Endothelial cell of umbilical vein (primary cell): ENCODE data around the gene PAXX. TPM values are rescaled to one million over a fixed set of nuclear protein-coding genes. Genes with fewer than 3 reads are reported as not detected.

Source experiments
- BruUV-seq: library from RNA; stranded (reverse); fragments of 400-500 nt; replicated peaks from 2 replicates; lab custom pipeline; 2021; lab: Mats Ljungman, UMichigan
- CTCF ChIA-PET: fragments of 300-600, 350-600 bp; sonication (Branson Sonifier 250); formaldehyde crosslinking; loops from one replicate; lab custom pipeline; 2021; ENCODE audit warnings: antibody characterized with exemption, inconsistent platforms; lab: Charles Lee
- POLR2A ChIA-PET: fragments of 300-600, 350-600 bp; sonication (Branson Sonifier 250); formaldehyde crosslinking; loops from one replicate; lab custom pipeline; 2021; ENCODE audit warnings: antibody characterized with exemption, inconsistent platforms; lab: Charles Lee
- DNase-seq: peaks from one replicate; pipeline ENCODE4 v3.0.0-alpha.2; 2011; ENCODE audit warnings: low read depth, low spot score
- FAIRE-seq: peaks from 2 replicates; lab custom pipeline; 2011; peaks lifted over from hg19 to GRCh38; lab: Jason Lieb, UNC
- H2AFZ ChIP-seq: 2 replicates; pipeline ENCODE4 v1.6.0; 2012; ENCODE audit warnings: low read depth, low read length, control low read depth, inconsistent platforms
- H3K27ac ChIP-seq: 2 replicates; pipeline ENCODE4 v1.5.1; 2011; ENCODE audit warnings: low read depth, mild to moderate bottlenecking, control low read depth, low read length, moderate library complexity; ENCODE audit not compliant: insufficient read depth
- H3K27me3 ChIP-seq, 2 experiments: 2 replicates each; pipeline versions ENCODE4 v1.6.0 to v1.6.1; 2011; ENCODE audit warnings: low read length in 2 of 2, mixed read lengths in 1 of 2; ENCODE audit not compliant: control insufficient read depth in 2 of 2, insufficient read depth in 2 of 2
- H3K36me3 ChIP-seq, 2 experiments: 2 replicates in 1 of 2; 3 replicates in 1 of 2; pipeline ENCODE4 v1.5.1; 2011; ENCODE audit warnings: low read length in 2 of 2, mild to moderate bottlenecking in 1 of 2, moderate library complexity in 1 of 2; ENCODE audit not compliant: control insufficient read depth in 2 of 2, insufficient read depth in 2 of 2; ENCODE audit errors: extremely low read depth in 1 of 2
- H3K4me1 ChIP-seq: 3 replicates; pipeline ENCODE4 v1.5.1; 2011; ENCODE audit warnings: mild to moderate bottlenecking, low read length; ENCODE audit not compliant: control insufficient read depth, insufficient read depth; ENCODE audit errors: extremely low read depth
- H3K4me2 ChIP-seq: 2 replicates; pipeline ENCODE4 v1.6.1; 2011; ENCODE audit warnings: low read length, control low read depth, mixed read lengths; ENCODE audit not compliant: insufficient read depth
- H3K4me3 ChIP-seq, 3 experiments: fragments of 200-600 bp in 1 of 3; sonication (generic), shearing (Covaris generic) in 1 of 3; replicated peaks in 1 of 3; 2 replicates each; pipeline ENCODE4 v1.5.1; 2011 to 2016; ENCODE audit warnings: control low read depth in 3 of 3, low read length in 3 of 3, mild to moderate bottlenecking in 2 of 3, inconsistent platforms in 1 of 3, low read depth in 1 of 3, moderate library complexity in 1 of 3; ENCODE audit not compliant: insufficient read depth in 1 of 3
- H3K79me2 ChIP-seq: 2 replicates; pipeline ENCODE4 v1.6.0; 2012; ENCODE audit warnings: low read length, inconsistent platforms; ENCODE audit not compliant: control insufficient read depth, insufficient read depth
- H3K9ac ChIP-seq: replicated peaks from 2 replicates; pipeline ENCODE3; 2011; ENCODE audit warnings: low read length, control low read depth; ENCODE audit not compliant: insufficient read depth; ENCODE audit errors: extremely low read depth
- H3K9me1 ChIP-seq: replicated peaks from 3 replicates; pipeline ENCODE4 v1.6.0; 2011; ENCODE audit warnings: mild to moderate bottlenecking, low read length; ENCODE audit not compliant: control insufficient read depth, insufficient read depth; ENCODE audit errors: extremely low read depth
- H3K9me3 ChIP-seq: replicated peaks from 2 replicates; pipeline ENCODE4 v1.5.1; 2012; ENCODE audit warnings: low read length, inconsistent platforms; ENCODE audit not compliant: control insufficient read depth, insufficient read depth
- H4K20me1 ChIP-seq: replicated peaks from 2 replicates; pipeline ENCODE3; 2011; ENCODE audit warnings: mild to moderate bottlenecking, low read length; ENCODE audit not compliant: control insufficient read depth, insufficient read depth; ENCODE audit errors: extremely low read depth
- GATA2 ChIP-seq: IDR thresholded peaks from 2 replicates; pipeline ENCODE4 v1.7.0; 2011; ENCODE audit warnings: low read depth, mild to moderate bottlenecking, moderate library complexity, mixed read lengths, low read length; ENCODE audit not compliant: insufficient read length, insufficient read depth
- JUN ChIP-seq: IDR thresholded peaks from 2 replicates; pipeline ENCODE4 v1.6.1; 2011; ENCODE audit warnings: borderline replicate concordance, low read depth; ENCODE audit not compliant: insufficient read length, insufficient read depth
- MYC ChIP-seq: IDR thresholded peaks from one replicate; pipeline ENCODE4 v1.6.1; 2011; ENCODE audit warnings: mild to moderate bottlenecking, low read depth, low read length
- POLR2AphosphoS5 ChIP-seq: IDR thresholded peaks from 2 replicates; pipeline ENCODE4 v1.6.1; 2012; ENCODE audit warnings: low read depth, mild to moderate bottlenecking, control low read depth, low read length, moderate library complexity; ENCODE audit not compliant: insufficient read depth
- dilution Hi-C: fragments of 300-500 bp; cut with MboI; formaldehyde crosslinking; loops from one replicate; pipeline ENCODE4 v1.15.0; 2019; ENCODE audit warnings: low sequenced_read_pairs; ENCODE audit not compliant: extremely low pct_ligation_motif_present
- intact Hi-C: fragments of 100-400 bp; cut with micrococcal nuclease; formaldehyde crosslinking; loops from one replicate; pipeline ENCODE4 v1.10.0; 2022
- polyA plus RNA-seq, 4 experiments: library from polyadenylated mRNA; depleted of rRNA in 3 of 4; stranded (reverse) in 3 of 4; unstranded in 1 of 4; fragments of >200 nt; gene quantifications; 2 replicates each; pipeline versions ENCODE4 v1.2.1 to v1.2.3, GENCODE V29; 2011 to 2012; ENCODE audit warnings: missing spikeins in 1 of 4
- total RNA-seq: library from RNA; stranded (reverse); gene quantifications from 2 replicates; pipeline ENCODE4 v1.2.3, GENCODE V29; 2021
- TF ChIP-seq, protein P1 (sequence below): IDR thresholded peaks from 2 replicates; pipeline ENCODE4 v1.6.1; 2011; ENCODE audit not compliant: insufficient read depth, insufficient read length

Gene PAXX
- total and polyA plus RNA-seq, 2 donors (not counting 3 experiments of a cell fraction or from before 2014, with no cell fraction given), result 34.0 to 35.0 TPM

GRCh38 chr9:137016436-137016835 is 24.2 kb downstream of the PAXX start:
- no peaks in the 10 kb centered on the region for H3K27me3 ChIP-seq
- H4K20me1 ChIP-seq, result no peaks in the 10 kb centered on the region
- no peaks in the 10 kb centered on the region for H3K9me1 ChIP-seq
- H3K4me1 ChIP-seq, result no peaks in the 10 kb centered on the region
- CTCF ChIA-PET, result interaction anchor here (1.6 to 2.0 kb wide), 2 partner anchors 13 kb away, joined by 5 to 10 read pairs; no protein-coding TSS in a partner anchor
- POLR2A ChIA-PET, result no interaction called here
- no peak overlapping the region for H3K4me3 ChIP-seq
- H2AFZ ChIP-seq, result no peak overlapping the region
- H3K27ac ChIP-seq, result no peak overlapping the region
- no peaks in the 10 kb centered on the region for H3K9me3 ChIP-seq
- no peaks in the 10 kb centered on the region for H3K36me3 ChIP-seq
- no peaks in the 10 kb centered on the region for H3K79me2 ChIP-seq
- intact Hi-C loops, result no loop called here
- no peak overlapping the region for H3K9ac ChIP-seq
- FAIRE-seq, result no peak
- no peak overlapping the region for H3K4me2 ChIP-seq
- no peak for DNase-seq
- BruUV-seq, result no TSS peak
- TF ChIP-seq GATA2 (no peak), JUN (no peak)
- dilution Hi-C loops, result no loop called here

GRCh38 chr9:137017071-137017470 is 24.8 kb downstream of the PAXX start:
- ChIA-PET POLR2A (no interaction called here), CTCF (interaction anchor here (1.6 kb wide), 1 partner anchor 12 kb away, joined by 5 read pairs; no protein-coding TSS in a partner anchor)
- Histone ChIP-seq H2AFZ (no peak overlapping the region), H3K4me2 (no peak overlapping the region), H3K27ac (no peak overlapping the region), H3K79me2 (no peaks in the 10 kb centered on the region), H3K9ac (no peak overlapping the region), H3K4me1 (no peaks in the 10 kb centered on the region), H3K27me3 (no peaks in the 10 kb centered on the region), H3K4me3 (no peak overlapping the region), H3K9me3 (no peaks in the 10 kb centered on the region), H3K36me3 (no peaks in the 10 kb centered on the region), H3K9me1 (no peaks in the 10 kb centered on the region), H4K20me1 (no peaks in the 10 kb centered on the region)
- FAIRE-seq (no peak), DNase-seq (no peak)
- BruUV-seq, result no TSS peak
- intact Hi-C loops (no loop called here), dilution Hi-C loops (no loop called here)
- TF ChIP-seq MYC (no peak), JUN (no peak), POLR2AphosphoS5 (no peak), GATA2 (no peak)
- TF ChIP-seq, protein P1, sequence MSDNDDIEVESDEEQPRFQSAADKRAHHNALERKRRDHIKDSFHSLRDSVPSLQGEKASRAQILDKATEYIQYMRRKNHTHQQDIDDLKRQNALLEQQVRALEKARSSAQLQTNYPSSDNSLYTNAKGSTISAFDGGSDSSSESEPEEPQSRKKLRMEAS, result no peak
